Measurements from ENCODE around the gene KCNS1.

The KCNS1 gene

DNA sequence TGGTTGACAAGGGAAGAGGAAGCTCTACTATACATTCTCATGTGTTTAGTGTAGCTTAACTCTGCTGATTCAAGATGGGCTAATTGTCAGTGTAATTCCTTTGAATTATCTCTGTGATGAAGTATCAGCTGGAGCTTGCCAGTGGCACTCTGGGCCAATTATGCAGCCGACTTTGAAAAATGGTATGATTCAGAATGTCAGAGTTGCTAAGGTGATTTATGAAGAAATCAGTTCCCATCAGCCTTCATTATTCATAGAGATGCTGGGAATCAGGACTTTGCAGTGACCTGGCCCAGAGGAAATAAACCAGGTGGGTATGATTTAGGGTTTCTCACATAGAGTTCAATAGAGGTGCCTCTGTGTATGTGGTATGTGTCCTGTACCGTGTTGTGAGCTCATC is 33.4 kb downstream of the KCNS1 start:
- Histone ChIP-seq H3F3A (ENCODE audit: insufficient read depth, low read length) (no peaks in the 10 kb centered on the region), H3K4me3 (ENCODE audit: low read depth, low read length, poor library complexity, severe bottlenecking) (no peak overlapping the region), H3K27ac (ENCODE audit: low read depth, low read length, poor library complexity, severe bottlenecking) (no peak overlapping the region), H4K20me1 (ENCODE audit: insufficient read depth, low read length) (no peaks in the 10 kb centered on the region), H3K9me3 (ENCODE audit: low read length) (no peaks in the 10 kb centered on the region), H2AFZ (ENCODE audit: low read length) (no peak overlapping the region), H3K27me3 (ENCODE audit: insufficient read depth, low read length) (no peaks in the 10 kb centered on the region), H3K9me2 (ENCODE audit: low read depth, low read length) (no peaks in the 10 kb centered on the region), H3K4me1 (ENCODE audit: insufficient read depth, low read length, severe bottlenecking) (no peaks in the 10 kb centered on the region), H3K79me2 (ENCODE audit: insufficient read depth, low read length) (peaks cover 27% of the 10 kb centered on the region), H3K4me2 (ENCODE audit: low read length) (no peak overlapping the region), H3K36me3 (ENCODE audit: insufficient read depth, low read length) (peaks cover 55% of the 10 kb centered on the region), H3K9ac (ENCODE audit: low read length) (no peak overlapping the region)
- no peak for TF ChIP-seq EZH2 (IDR thresholded peaks at IDR 0.05; ENCODE audit: borderline replicate concordance, low read length)
- TF ChIP-seq, protein P1, sequence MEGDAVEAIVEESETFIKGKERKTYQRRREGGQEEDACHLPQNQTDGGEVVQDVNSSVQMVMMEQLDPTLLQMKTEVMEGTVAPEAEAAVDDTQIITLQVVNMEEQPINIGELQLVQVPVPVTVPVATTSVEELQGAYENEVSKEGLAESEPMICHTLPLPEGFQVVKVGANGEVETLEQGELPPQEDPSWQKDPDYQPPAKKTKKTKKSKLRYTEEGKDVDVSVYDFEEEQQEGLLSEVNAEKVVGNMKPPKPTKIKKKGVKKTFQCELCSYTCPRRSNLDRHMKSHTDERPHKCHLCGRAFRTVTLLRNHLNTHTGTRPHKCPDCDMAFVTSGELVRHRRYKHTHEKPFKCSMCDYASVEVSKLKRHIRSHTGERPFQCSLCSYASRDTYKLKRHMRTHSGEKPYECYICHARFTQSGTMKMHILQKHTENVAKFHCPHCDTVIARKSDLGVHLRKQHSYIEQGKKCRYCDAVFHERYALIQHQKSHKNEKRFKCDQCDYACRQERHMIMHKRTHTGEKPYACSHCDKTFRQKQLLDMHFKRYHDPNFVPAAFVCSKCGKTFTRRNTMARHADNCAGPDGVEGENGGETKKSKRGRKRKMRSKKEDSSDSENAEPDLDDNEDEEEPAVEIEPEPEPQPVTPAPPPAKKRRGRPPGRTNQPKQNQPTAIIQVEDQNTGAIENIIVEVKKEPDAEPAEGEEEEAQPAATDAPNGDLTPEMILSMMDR (IDR thresholded peaks at IDR 0.05; ENCODE audit: low read length), result no peak

DNA sequence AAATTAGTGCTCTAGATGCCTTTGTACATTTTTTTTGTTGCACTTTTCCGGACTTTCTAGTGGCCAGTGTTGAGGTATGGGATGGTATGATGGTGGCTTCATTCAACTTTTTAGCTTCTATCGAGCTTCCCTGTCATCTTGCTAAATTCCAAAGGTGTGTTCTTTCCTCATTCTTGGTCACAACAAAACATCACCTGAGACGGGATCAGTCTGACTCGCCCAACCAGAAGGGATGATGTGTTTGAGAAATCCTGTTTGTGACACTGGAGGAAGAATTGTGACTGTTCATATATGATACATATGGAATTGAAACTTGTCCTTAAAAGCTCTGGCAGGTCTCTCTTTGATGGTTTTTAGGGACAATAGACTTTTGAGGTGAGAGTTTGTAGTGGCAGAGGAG is 33.8 kb downstream of the KCNS1 start:
- H3K9me2 ChIP-seq (ENCODE audit: low read depth, low read length), result no peaks in the 10 kb centered on the region
- H3K27me3 ChIP-seq (ENCODE audit: insufficient read depth, low read length), result no peaks in the 10 kb centered on the region
- H4K20me1 ChIP-seq (ENCODE audit: insufficient read depth, low read length), result no peaks in the 10 kb centered on the region
- no peaks in the 10 kb centered on the region for H3K9me3 ChIP-seq (ENCODE audit: low read length)
- H3F3A ChIP-seq (ENCODE audit: insufficient read depth, low read length), result no peaks in the 10 kb centered on the region
- peaks cover 27% of the 10 kb centered on the region for H3K79me2 ChIP-seq (ENCODE audit: insufficient read depth, low read length)
- H3K4me3 ChIP-seq (ENCODE audit: low read depth, low read length, poor library complexity, severe bottlenecking), result no peak overlapping the region
- H2AFZ ChIP-seq (ENCODE audit: low read length), result no peak overlapping the region
- no peak overlapping the region for H3K9ac ChIP-seq (ENCODE audit: low read length)
- H3K4me2 ChIP-seq (ENCODE audit: low read length), result no peak overlapping the region
- peaks cover 58% of the 10 kb centered on the region for H3K36me3 ChIP-seq (ENCODE audit: insufficient read depth, low read length)
- H3K27ac ChIP-seq (ENCODE audit: low read depth, low read length, poor library complexity, severe bottlenecking), result no peak overlapping the region
- TF ChIP-seq, protein P1 (IDR thresholded peaks at IDR 0.05; ENCODE audit: low read length), result no peak
- no peak for TF ChIP-seq EZH2 (IDR thresholded peaks at IDR 0.05; ENCODE audit: borderline replicate concordance, low read length)
- H3K4me1 ChIP-seq (ENCODE audit: insufficient read depth, low read length, severe bottlenecking), result no peaks in the 10 kb centered on the region

DNA sequence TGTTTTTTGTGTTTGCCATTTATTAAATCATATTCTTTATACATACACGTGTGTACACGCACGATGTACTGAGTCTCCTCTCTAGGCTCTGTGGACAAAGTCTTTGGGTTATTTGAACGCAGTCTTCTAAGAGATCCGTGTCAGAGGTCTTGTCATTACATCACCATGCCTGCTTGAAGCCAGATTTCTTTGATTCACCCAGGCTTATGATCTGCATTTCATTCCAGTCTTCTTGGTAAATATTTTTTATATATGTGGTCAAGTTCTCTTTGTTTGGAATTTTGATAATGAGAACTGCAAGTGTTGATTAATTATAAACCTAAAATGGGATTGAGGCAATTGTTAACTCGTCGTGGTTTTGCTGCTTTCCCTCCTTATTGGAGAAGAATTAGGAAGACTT is 34.6 kb downstream of the KCNS1 start:
- H3K9ac ChIP-seq (ENCODE audit: low read length), result no peak overlapping the region
- H3K4me1 ChIP-seq (ENCODE audit: insufficient read depth, low read length, severe bottlenecking), result no peaks in the 10 kb centered on the region
- no peaks in the 10 kb centered on the region for H3K9me2 ChIP-seq (ENCODE audit: low read depth, low read length)
- H3K4me2 ChIP-seq (ENCODE audit: low read length), result no peak overlapping the region
- H3K4me3 ChIP-seq (ENCODE audit: low read depth, low read length, poor library complexity, severe bottlenecking), result no peak overlapping the region
- no peaks in the 10 kb centered on the region for H3F3A ChIP-seq (ENCODE audit: insufficient read depth, low read length)
- H3K27me3 ChIP-seq (ENCODE audit: insufficient read depth, low read length), result no peaks in the 10 kb centered on the region
- H4K20me1 ChIP-seq (ENCODE audit: insufficient read depth, low read length), result no peaks in the 10 kb centered on the region
- H3K36me3 ChIP-seq (ENCODE audit: insufficient read depth, low read length), result peaks cover 64% of the 10 kb centered on the region
- no peak for TF ChIP-seq EZH2 (IDR thresholded peaks at IDR 0.05; ENCODE audit: borderline replicate concordance, low read length)
- TF ChIP-seq, protein P1 (IDR thresholded peaks at IDR 0.05; ENCODE audit: low read length), result no peak
- H3K79me2 ChIP-seq (ENCODE audit: insufficient read depth, low read length), result peaks cover 27% of the 10 kb centered on the region
- H3K9me3 ChIP-seq (ENCODE audit: low read length), result no peaks in the 10 kb centered on the region
- H2AFZ ChIP-seq (ENCODE audit: low read length), result no peak overlapping the region
- no peak overlapping the region for H3K27ac ChIP-seq (ENCODE audit: low read depth, low read length, poor library complexity, severe bottlenecking)

All from OCI-LY1 (cell line).